ENCODE data around the gene HYAL2.

The HYAL2 gene

GRCh38 chr3:50331364-50331907 is 8.9 kb upstream of the HYAL2 start:
- Histone ChIP-seq H3K4me1 (ENCODE audit: control insufficient read depth in 2 of 2, insufficient read depth in 2 of 2, low read length in 2 of 2) (peaks cover 39 to 40% of the 10 kb centered on the region in 2 donors), H3K9me3 (ENCODE audit: control insufficient read depth in 2 of 2, low read length in 2 of 2) (no peaks in the 10 kb centered on the region), H3K27me3 (ENCODE audit: control insufficient read depth in 2 of 2, insufficient read depth in 2 of 2, low read length in 2 of 2) (no peaks in the 10 kb centered on the region), H3K27ac (ENCODE audit: low read depth in 2 of 2, low read length in 2 of 2) (no peak overlapping the region), H3K36me3 (ENCODE audit: control insufficient read depth in 2 of 2, insufficient read depth in 2 of 2, low read length in 2 of 2) (peaks cover 24 to 31% of the 10 kb centered on the region in 2 donors), H3K4me3 (ENCODE audit: low read length in 2 of 2) (no peak overlapping the region), H3K9ac (ENCODE audit: low read depth in 1 of 2, low read length in 2 of 2) (no peak overlapping the region)

- Histone ChIP-seq H3K27me3 (ENCODE audit: control insufficient read depth in 2 of 2, insufficient read depth in 2 of 2, low read length in 2 of 2) (no peaks in the 10 kb centered on the region), H3K9me3 (ENCODE audit: control insufficient read depth in 2 of 2, low read length in 2 of 2) (no peaks in the 10 kb centered on the region), H3K27ac (ENCODE audit: low read depth in 2 of 2, low read length in 2 of 2) (no peak overlapping the region), H3K4me1 (ENCODE audit: control insufficient read depth in 2 of 2, insufficient read depth in 2 of 2, low read length in 2 of 2) (peaks cover 28 to 29% of the 10 kb centered on the region in 2 donors), H3K4me3 (ENCODE audit: low read length in 2 of 2) (no peak overlapping the region), H3K9ac (ENCODE audit: low read depth in 1 of 2, low read length in 2 of 2) (no peak overlapping the region), H3K36me3 (ENCODE audit: control insufficient read depth in 2 of 2, insufficient read depth in 2 of 2, low read length in 2 of 2) (peaks cover 33 to 42% of the 10 kb centered on the region in 2 donors)
Measured at GRCh38 chr3:50330330-50330729, 7.8 kb upstream of the HYAL2 start.

DNA sequence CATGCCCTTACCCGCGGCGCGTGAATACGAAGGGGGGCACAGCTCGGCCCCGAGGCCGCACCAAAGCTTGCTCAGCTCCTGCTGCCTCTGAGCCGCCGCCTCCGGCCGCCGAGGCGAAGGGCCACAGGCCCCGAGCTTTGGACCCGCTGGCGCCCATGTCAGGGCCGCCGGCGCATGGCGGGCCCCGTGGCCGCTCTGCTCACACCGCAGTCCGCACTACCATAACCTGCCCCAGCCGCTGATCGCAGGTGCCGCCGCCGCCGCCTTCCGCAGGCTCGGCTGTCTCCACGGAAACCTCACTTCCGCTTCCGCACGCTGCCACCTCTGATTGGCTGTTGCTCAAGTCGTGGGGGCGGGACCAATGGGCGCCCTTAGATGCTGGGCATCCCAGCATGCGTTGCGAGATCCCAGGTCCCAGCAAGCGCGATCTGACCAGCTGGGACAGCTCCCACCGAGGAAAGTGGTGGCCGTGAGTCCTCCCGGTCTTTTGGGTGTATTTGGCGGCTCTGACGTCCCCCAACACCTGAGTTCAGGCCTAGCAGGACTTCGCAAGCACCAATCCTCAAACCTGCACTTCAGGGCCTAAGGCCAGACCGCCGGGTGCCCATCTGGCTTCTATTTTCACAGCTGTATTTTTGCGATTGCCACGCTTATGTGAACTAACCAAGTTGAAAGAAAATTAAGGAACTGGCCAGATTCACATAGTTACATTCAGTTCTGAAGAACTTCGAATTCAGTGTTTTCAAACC is 5.6 kb upstream of the HYAL2 start, which contains the start of gene TUSC2:
Gene TUSC2, minus strand, starts transcription at position 281 of the 749 bp plus-strand sequence. Its CDS starts 124 bp downstream, at position 157.
- Histone ChIP-seq H3K4me3 (ENCODE audit: low read length in 2 of 2) (peak within 1 kb of the TSS; percentile 74 to 90), H3K4me1 (ENCODE audit: control insufficient read depth in 2 of 2, insufficient read depth in 2 of 2, low read length in 2 of 2) (peaks cover 14 to 16% of the 10 kb centered on the region in 2 donors), H3K9me3 (ENCODE audit: control insufficient read depth in 2 of 2, low read length in 2 of 2) (no peaks in the 10 kb centered on the region), H3K27me3 (ENCODE audit: control insufficient read depth in 2 of 2, insufficient read depth in 2 of 2, low read length in 2 of 2) (no peaks in the 10 kb centered on the region), H3K27ac (ENCODE audit: low read depth in 2 of 2, low read length in 2 of 2) (peak within 1 kb of the TSS; percentile 79 to 85), H3K36me3 (ENCODE audit: control insufficient read depth in 2 of 2, insufficient read depth in 2 of 2, low read length in 2 of 2) (peaks cover 33 to 40% of the 10 kb centered on the region in 2 donors), H3K9ac (ENCODE audit: low read depth in 1 of 2, low read length in 2 of 2) (peak within 1 kb of the TSS; percentile 90 to 92)

DNA sequence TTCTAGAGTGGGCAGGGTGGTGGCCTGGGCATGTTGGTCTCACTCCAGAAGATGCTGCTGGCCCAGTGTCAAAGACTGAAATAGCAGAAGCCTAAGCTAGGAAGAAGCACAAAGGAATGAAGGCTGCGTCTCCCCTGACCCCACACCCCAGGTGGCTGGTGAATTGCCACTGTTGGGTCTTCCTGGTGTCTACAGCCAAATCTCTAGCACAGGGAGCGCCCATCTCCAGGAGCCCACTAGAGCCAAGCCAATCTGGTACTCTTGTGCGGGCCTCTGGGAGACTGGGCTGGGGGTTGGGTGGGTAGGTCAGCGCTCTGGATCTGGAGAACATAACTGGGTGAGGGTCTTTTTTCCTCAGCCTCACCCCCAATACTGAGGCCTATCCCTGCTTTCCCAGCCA is 4.6 kb upstream of the HYAL2 start:
- Histone ChIP-seq H3K9me3 (ENCODE audit: control insufficient read depth in 2 of 2, low read length in 2 of 2) (no peaks in the 10 kb centered on the region), H3K9ac (ENCODE audit: low read depth in 1 of 2, low read length in 2 of 2) (peak overlapping the region; percentile 90 to 92), H3K27me3 (ENCODE audit: control insufficient read depth in 2 of 2, insufficient read depth in 2 of 2, low read length in 2 of 2) (no peaks in the 10 kb centered on the region), H3K36me3 (ENCODE audit: control insufficient read depth in 2 of 2, insufficient read depth in 2 of 2, low read length in 2 of 2) (peaks cover 33 to 39% of the 10 kb centered on the region in 2 donors), H3K4me1 (ENCODE audit: control insufficient read depth in 2 of 2, insufficient read depth in 2 of 2, low read length in 2 of 2) (peaks cover 19 to 24% of the 10 kb centered on the region in 2 donors), H3K27ac (ENCODE audit: low read depth in 2 of 2, low read length in 2 of 2) (peak overlapping the region in 1 of 2 donors; percentile 85), H3K4me3 (ENCODE audit: low read length in 2 of 2) (peak overlapping the region; percentile 74 to 90)

DNA sequence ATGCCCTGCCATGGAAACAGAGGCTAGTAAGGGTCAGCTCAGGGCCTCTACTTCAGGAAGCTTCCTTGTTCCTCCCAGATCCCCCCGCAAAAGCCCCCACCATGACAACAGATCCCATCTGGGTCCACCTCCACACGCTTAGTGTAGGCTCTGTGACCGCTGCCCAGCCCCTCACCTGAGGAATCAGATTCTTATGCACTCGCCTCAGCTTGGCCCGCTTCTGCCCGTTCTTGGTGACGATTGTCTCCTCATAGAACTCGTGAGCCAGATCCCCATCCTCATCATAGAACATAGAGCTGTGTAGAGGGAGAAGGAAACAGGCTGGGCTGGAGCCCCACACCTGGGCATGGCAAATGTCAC is 3.6 kb upstream of the HYAL2 start:
- no peaks in the 10 kb centered on the region for H3K9me3 ChIP-seq (ENCODE audit: control insufficient read depth in 2 of 2, low read length in 2 of 2)
- no peak overlapping the region for H3K27ac ChIP-seq (ENCODE audit: low read depth in 2 of 2, low read length in 2 of 2)
- H3K36me3 ChIP-seq (ENCODE audit: control insufficient read depth in 2 of 2, insufficient read depth in 2 of 2, low read length in 2 of 2) = peaks cover 26 to 30% of the 10 kb centered on the region in 2 donors
- H3K9ac ChIP-seq (ENCODE audit: low read depth in 1 of 2, low read length in 2 of 2) = no peak overlapping the region
- H3K4me1 ChIP-seq (ENCODE audit: control insufficient read depth in 2 of 2, insufficient read depth in 2 of 2, low read length in 2 of 2) = peaks cover 24 to 29% of the 10 kb centered on the region in 2 donors
- H3K27me3 ChIP-seq (ENCODE audit: control insufficient read depth in 2 of 2, insufficient read depth in 2 of 2, low read length in 2 of 2) = no peaks in the 10 kb centered on the region
- H3K4me3 ChIP-seq (ENCODE audit: low read length in 2 of 2) = no peak overlapping the region

- no peak overlapping the region for H3K4me3 ChIP-seq (ENCODE audit: low read length in 2 of 2)
- peaks cover 26 to 30% of the 10 kb centered on the region in 2 donors for H3K4me1 ChIP-seq (ENCODE audit: control insufficient read depth in 2 of 2, insufficient read depth in 2 of 2, low read length in 2 of 2)
- no peaks in the 10 kb centered on the region for H3K27me3 ChIP-seq (ENCODE audit: control insufficient read depth in 2 of 2, insufficient read depth in 2 of 2, low read length in 2 of 2)
- no peak overlapping the region for H3K9ac ChIP-seq (ENCODE audit: low read depth in 1 of 2, low read length in 2 of 2)
- no peak overlapping the region for H3K27ac ChIP-seq (ENCODE audit: low read depth in 2 of 2, low read length in 2 of 2)
- H3K36me3 ChIP-seq (ENCODE audit: control insufficient read depth in 2 of 2, insufficient read depth in 2 of 2, low read length in 2 of 2) = peaks cover 22 to 24% of the 10 kb centered on the region in 2 donors
- H3K9me3 ChIP-seq (ENCODE audit: control insufficient read depth in 2 of 2, low read length in 2 of 2) = no peaks in the 10 kb centered on the region
Measured at GRCh38 chr3:50325497-50326181, 3.1 kb upstream of the HYAL2 start.

DNA sequence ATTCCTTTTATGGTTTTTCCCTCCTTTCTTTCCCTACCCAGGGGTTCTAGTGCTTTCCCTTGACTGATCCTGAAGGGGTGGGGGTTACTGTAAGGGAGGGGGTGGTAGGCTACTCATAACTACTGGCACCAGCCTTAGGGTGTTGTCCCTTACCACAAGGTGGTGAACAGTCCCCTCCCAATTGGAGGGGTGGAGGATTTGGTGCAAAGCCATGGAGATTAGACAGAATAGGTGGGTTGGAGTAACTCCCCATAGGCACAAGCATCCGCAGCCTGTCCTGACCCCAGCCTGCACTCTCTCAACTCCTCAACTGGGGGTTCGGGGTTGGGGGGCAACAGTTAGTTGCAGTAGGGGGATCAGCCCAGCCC is 2.6 kb upstream of the HYAL2 start:
- Histone ChIP-seq H3K36me3 (ENCODE audit: control insufficient read depth in 2 of 2, insufficient read depth in 2 of 2, low read length in 2 of 2) (peaks cover 16 to 19% of the 10 kb centered on the region in 2 donors), H3K4me3 (ENCODE audit: low read length in 2 of 2) (no peak overlapping the region), H3K27ac (ENCODE audit: low read depth in 2 of 2, low read length in 2 of 2) (no peak overlapping the region), H3K9me3 (ENCODE audit: control insufficient read depth in 2 of 2, low read length in 2 of 2) (no peaks in the 10 kb centered on the region), H3K4me1 (ENCODE audit: control insufficient read depth in 2 of 2, insufficient read depth in 2 of 2, low read length in 2 of 2) (peaks cover 31 to 35% of the 10 kb centered on the region in 2 donors), H3K27me3 (ENCODE audit: control insufficient read depth in 2 of 2, insufficient read depth in 2 of 2, low read length in 2 of 2) (no peaks in the 10 kb centered on the region), H3K9ac (ENCODE audit: low read depth in 1 of 2, low read length in 2 of 2) (no peak overlapping the region)

DNA sequence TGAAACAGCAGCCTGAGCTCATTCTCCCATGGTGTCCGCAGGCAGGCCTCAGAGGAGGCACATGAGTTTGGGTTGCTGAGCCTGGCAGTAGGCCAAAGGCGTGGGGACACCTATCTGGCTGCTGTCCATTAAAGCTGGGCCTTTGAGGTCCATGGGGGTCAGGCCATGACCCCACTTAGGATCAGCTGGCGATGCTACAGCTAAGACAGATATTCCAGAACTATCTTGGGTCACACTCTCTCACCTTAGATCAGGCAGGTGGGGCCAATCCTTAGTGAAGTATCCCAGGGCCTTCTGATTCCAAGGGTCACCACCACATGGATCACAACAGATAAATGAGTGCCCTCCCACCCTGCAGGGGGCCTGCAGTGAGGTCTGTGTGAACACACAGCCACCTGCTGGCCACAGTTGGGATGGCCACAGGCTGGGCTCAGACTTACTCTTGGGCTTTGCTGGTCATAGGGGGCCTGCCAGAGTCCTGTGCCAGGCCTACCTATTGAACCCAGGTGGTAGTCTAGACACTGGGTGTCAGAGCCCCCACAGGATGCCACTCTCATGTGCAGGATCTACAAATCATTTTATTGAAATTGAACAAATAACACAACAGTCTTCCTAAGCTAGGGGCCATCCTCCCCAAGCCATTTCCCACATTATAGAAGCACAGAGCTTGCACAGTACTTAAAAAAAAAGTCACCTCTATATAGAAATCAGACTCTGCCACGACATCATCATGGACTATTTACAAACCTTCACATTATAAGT is 2.0 kb upstream of the HYAL2 start:
- H3K27ac ChIP-seq (ENCODE audit: low read depth in 2 of 2, low read length in 2 of 2) = peak overlapping the region; percentile 24 to 59
- H3K4me3 ChIP-seq (ENCODE audit: low read length in 2 of 2) = no peak overlapping the region
- H3K36me3 ChIP-seq (ENCODE audit: control insufficient read depth in 2 of 2, insufficient read depth in 2 of 2, low read length in 2 of 2) = peaks cover 12 to 17% of the 10 kb centered on the region in 2 donors
- peak overlapping the region in 1 of 2 donors; percentile 3 for H3K9ac ChIP-seq (ENCODE audit: low read depth in 1 of 2, low read length in 2 of 2)
- no peaks in the 10 kb centered on the region for H3K27me3 ChIP-seq (ENCODE audit: control insufficient read depth in 2 of 2, insufficient read depth in 2 of 2, low read length in 2 of 2)
- no peaks in the 10 kb centered on the region for H3K9me3 ChIP-seq (ENCODE audit: control insufficient read depth in 2 of 2, low read length in 2 of 2)
- H3K4me1 ChIP-seq (ENCODE audit: control insufficient read depth in 2 of 2, insufficient read depth in 2 of 2, low read length in 2 of 2) = peaks cover 37 to 40% of the 10 kb centered on the region in 2 donors

DNA sequence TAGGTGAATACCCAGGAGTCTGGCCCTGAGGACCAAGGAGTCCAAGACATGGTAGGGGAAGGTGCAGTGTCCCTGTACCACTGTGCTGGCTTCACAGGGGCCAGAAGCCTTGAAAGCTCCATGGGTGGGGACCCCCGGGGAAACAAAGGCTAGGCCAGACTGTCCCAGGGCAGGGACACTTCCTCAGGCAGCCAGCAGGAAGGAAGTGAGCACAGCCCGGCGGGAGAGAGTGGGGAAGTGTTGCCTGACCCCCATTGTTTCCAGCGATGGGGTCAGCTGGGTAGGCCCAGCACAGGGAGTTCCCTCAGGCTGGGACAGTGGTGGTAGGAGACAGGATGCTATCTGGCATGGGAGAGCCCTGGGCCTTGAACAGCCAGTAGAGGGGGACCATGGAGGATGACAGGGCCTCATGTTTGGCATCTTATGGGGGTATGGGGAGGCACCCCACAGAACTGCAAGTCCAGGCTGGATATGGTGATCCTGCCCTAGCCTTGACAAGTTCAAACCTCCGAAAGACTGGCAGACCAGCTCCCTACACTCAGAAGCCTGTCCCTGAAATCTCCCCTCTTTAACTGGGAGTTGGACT is 1.2 kb upstream of the HYAL2 start:
- Histone ChIP-seq H3K27ac (ENCODE audit: low read depth in 2 of 2, low read length in 2 of 2) (peak overlapping the region; percentile 59 to 93), H3K4me3 (ENCODE audit: low read length in 2 of 2) (no peak overlapping the region), H3K36me3 (ENCODE audit: control insufficient read depth in 2 of 2, insufficient read depth in 2 of 2, low read length in 2 of 2) (peaks cover 9 to 17% of the 10 kb centered on the region in 2 donors), H3K9me3 (ENCODE audit: control insufficient read depth in 2 of 2, low read length in 2 of 2) (no peaks in the 10 kb centered on the region), H3K27me3 (ENCODE audit: control insufficient read depth in 2 of 2, insufficient read depth in 2 of 2, low read length in 2 of 2) (no peaks in the 10 kb centered on the region), H3K4me1 (ENCODE audit: control insufficient read depth in 2 of 2, insufficient read depth in 2 of 2, low read length in 2 of 2) (peaks cover 44 to 47% of the 10 kb centered on the region in 2 donors), H3K9ac (ENCODE audit: low read depth in 1 of 2, low read length in 2 of 2) (no peak overlapping the region)

All from mucosa of rectum (tissue), 2 donors.